ENCODE data around the gene SLC39A11. TPM values are rescaled to one million over a fixed set of nuclear protein-coding genes. Genes with fewer than 3 reads are reported as not detected.
"Not testable (repeated sequence)": the region's sequence is repeated elsewhere in the genome, so short reads cannot be mapped to it uniquely, and the experiment has no call there.

SLC39A11 gene
- total RNA-seq, 1 donor from 2014 or later, result 26.0 TPM

DNA sequence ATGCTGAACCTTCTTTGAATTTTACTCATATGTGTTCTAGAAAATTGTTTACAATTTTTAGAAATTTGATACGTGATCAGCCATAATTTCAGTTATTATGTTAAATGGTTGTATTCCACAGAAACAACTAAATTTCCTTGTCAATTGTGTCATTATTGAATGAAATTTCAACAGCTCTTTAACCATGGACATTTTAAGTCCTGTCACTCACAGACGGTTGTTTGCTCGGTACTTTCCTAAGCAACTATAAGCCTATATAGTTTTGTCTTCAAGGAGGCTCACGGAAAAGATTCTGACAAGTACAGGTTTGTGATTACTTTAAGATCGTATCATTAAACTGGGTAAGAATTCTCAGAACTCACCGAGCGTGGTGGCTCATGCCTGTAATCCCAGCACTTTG lies 31.8 kb downstream of the SLC39A11 start:
- H3K4me1 Mint-ChIP-seq, result peaks cover 17% of the 10 kb centered on the region

DNA sequence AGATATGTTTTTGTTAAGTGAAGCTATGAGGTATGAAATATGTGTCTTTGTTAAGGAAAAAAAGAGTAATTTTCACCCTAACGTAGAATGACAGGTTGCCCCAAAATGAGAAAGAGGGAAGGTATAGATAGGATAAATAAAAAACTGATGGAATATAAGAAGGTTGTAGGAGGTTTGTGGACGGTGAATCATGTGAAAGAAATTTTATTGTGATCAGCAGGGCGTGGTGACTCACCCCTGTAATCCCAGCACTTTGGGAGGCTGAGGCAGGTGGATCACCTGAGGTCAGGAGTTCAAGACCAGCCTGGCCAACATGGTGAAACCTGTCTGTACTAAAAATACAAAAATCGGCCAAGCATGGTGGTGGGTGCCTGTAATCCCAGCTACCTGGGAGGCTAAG lies 32.8 kb downstream of the SLC39A11 start:
- H3K36me3 Mint-ChIP-seq; DNase-seq (ENCODE audit: low spot score in 2 of 2, unreplicated experiment in 2 of 2); H3K27ac Mint-ChIP-seq; H3K9me3 Mint-ChIP-seq; H3K27me3 Mint-ChIP-seq (ENCODE audit: low read depth); H3K4me3 Mint-ChIP-seq: not testable (repeated sequence)
- peaks cover 13% of the 10 kb centered on the region for H3K4me1 Mint-ChIP-seq

More for the DNA sequence above, 31.8 kb downstream of the SLC39A11 start:
- Mint-ChIP-seq H3K4me3 (no peak overlapping the region), H3K36me3 (no peaks in the 10 kb centered on the region), H3K27ac (no peak overlapping the region), H3K27me3 (ENCODE audit: low read depth) (no peaks in the 10 kb centered on the region), H3K9me3 (no peaks in the 10 kb centered on the region)
- DNase-seq (ENCODE audit: low spot score in 2 of 2, unreplicated experiment in 2 of 2), result no peak
- TF ChIP-seq, protein P1, sequence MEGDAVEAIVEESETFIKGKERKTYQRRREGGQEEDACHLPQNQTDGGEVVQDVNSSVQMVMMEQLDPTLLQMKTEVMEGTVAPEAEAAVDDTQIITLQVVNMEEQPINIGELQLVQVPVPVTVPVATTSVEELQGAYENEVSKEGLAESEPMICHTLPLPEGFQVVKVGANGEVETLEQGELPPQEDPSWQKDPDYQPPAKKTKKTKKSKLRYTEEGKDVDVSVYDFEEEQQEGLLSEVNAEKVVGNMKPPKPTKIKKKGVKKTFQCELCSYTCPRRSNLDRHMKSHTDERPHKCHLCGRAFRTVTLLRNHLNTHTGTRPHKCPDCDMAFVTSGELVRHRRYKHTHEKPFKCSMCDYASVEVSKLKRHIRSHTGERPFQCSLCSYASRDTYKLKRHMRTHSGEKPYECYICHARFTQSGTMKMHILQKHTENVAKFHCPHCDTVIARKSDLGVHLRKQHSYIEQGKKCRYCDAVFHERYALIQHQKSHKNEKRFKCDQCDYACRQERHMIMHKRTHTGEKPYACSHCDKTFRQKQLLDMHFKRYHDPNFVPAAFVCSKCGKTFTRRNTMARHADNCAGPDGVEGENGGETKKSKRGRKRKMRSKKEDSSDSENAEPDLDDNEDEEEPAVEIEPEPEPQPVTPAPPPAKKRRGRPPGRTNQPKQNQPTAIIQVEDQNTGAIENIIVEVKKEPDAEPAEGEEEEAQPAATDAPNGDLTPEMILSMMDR (IDR thresholded peaks at IDR 0.05; ENCODE audit: unreplicated experiment), result no peak

DNA sequence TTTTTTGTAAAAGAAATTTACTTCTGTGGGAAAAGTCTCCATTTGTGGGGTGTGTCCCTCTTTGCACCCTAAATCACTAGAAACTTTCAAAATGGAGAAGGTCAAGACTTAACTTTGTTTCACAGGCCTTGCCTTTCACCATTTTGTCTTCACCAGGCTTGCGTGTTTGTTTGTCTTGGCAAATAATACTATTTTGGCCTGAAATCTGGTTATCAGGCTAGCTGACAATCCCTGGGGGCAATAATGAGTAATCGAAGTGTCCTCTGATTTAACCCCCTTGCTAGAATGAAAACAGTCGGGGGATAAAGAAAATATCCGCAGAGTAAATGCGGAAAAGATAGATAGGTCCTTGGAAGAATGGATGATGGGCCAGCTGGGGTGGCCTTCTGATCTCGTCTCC lies 34.5 kb downstream of the SLC39A11 start:
- DNase-seq (ENCODE audit: low spot score in 2 of 2, unreplicated experiment in 2 of 2), result no peak
- TF ChIP-seq, protein P1 (IDR thresholded peaks at IDR 0.05; ENCODE audit: unreplicated experiment), result no peak
- Mint-ChIP-seq H3K4me1 (peaks cover 4% of the 10 kb centered on the region), H3K4me3 (no peak overlapping the region), H3K27me3 (ENCODE audit: low read depth) (no peaks in the 10 kb centered on the region), H3K27ac (no peak overlapping the region), H3K9me3 (no peaks in the 10 kb centered on the region), H3K36me3 (no peaks in the 10 kb centered on the region)

DNA sequence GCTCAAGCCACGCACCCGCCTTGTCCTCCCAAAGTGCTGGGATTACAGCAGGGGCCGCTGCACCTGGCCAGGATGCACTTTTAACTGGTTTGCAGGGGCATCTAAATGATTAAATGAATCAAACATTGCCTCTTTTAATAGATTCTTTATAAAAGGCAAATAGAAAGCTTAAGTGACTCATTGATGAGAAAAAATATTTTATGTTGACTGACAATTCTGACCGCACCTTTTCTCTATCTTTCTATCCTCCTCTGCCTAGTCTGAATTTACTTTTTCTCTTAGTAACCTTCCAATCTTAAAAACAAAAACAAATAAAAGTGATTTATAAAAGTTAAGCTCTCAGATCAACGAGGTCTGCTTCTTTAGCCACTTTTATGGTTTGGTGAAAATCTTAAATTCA lies 35.3 kb downstream of the SLC39A11 start:
- H3K4me3 Mint-ChIP-seq, result no peak overlapping the region
- H3K27ac Mint-ChIP-seq, result no peak overlapping the region
- no peaks in the 10 kb centered on the region for H3K9me3 Mint-ChIP-seq
- TF ChIP-seq, protein P1 (IDR thresholded peaks at IDR 0.05; ENCODE audit: unreplicated experiment), result no peak
- no peaks in the 10 kb centered on the region for H3K27me3 Mint-ChIP-seq (ENCODE audit: low read depth)
- no peak for DNase-seq (ENCODE audit: low spot score in 2 of 2, unreplicated experiment in 2 of 2)
- peaks cover 7% of the 10 kb centered on the region for H3K4me1 Mint-ChIP-seq
- no peaks in the 10 kb centered on the region for H3K36me3 Mint-ChIP-seq

DNA sequence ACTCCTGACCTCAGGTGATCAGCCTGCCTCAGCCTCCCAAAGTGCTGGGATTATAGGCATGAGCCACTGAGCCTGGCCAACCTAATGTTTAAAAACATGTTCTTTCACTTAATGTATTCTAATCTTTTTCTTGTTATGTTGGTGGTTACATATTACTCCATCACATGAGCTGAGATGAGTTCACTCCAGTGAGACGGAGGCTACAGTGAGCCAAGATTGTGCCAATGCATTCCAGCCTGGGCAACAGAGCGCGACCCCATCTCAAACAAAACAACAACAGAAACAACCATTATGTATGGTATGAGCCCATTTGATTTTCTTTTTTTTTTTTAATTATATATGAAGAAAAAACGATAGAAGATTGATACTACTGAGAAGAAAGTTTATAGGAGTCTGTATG lies 39.6 kb downstream of the SLC39A11 start:
- no peak overlapping the region for H3K27ac Mint-ChIP-seq
- peaks cover 13% of the 10 kb centered on the region for H3K36me3 Mint-ChIP-seq
- H3K27me3 Mint-ChIP-seq (ENCODE audit: low read depth), result no peaks in the 10 kb centered on the region
- H3K4me3 Mint-ChIP-seq, result no peak overlapping the region
- DNase-seq (ENCODE audit: low spot score in 2 of 2, unreplicated experiment in 2 of 2), result no peak
- H3K4me1 Mint-ChIP-seq, result peaks cover 6% of the 10 kb centered on the region
- H3K9me3 Mint-ChIP-seq, result peaks cover 10% of the 10 kb centered on the region
- TF ChIP-seq, protein P1 (IDR thresholded peaks at IDR 0.05; ENCODE audit: unreplicated experiment), result no peak

DNA sequence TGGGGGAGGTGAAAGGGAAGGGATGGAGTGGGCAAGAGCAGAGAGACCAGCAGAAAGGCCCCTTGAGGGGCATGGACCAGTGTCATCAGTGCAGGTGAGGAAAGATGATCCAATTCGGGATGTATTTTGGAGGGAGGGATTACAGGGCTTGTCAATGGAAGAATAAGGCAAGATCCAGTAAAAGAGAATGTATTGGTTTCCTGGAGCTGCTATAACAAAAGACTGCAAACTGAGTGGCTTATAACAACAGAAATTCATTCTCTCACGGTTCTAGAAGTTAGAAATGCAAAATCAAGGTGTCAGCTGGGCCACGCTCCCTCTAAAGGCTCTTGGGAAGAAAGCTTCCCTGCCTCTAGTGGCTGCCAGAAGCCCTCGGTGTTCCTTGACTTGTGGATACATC lies 41.7 kb downstream of the SLC39A11 start:
- TF ChIP-seq, protein P1 (IDR thresholded peaks at IDR 0.05; ENCODE audit: unreplicated experiment), result no peak
- no peak overlapping the region for H3K4me3 Mint-ChIP-seq

More for the DNA sequence above, 41.7 kb downstream of the SLC39A11 start:
- Mint-ChIP-seq H3K27ac (no peak overlapping the region), H3K4me1 (peaks cover 6% of the 10 kb centered on the region), H3K36me3 (peaks cover 13% of the 10 kb centered on the region), H3K9me3 (peaks cover 10% of the 10 kb centered on the region), H3K27me3 (ENCODE audit: low read depth) (no peaks in the 10 kb centered on the region)
- DNase-seq (ENCODE audit: low spot score in 2 of 2, unreplicated experiment in 2 of 2), result no peak
